GM13976 (cell line): Measurements from ENCODE around the gene STPG4.

ENCODE experiments used
- DNase-seq: peaks from one replicate; pipeline ENCODE4 v3.0.0; 2012; ENCODE audit warnings: low spot score
- CTCF ChIP-seq: IDR thresholded peaks from 2 replicates; pipeline ENCODE4 v1.5.1; 2012; ENCODE audit warnings: borderline replicate concordance, mild to moderate bottlenecking; ENCODE audit not compliant: insufficient read depth; ENCODE audit errors: extremely low read depth, missing control alignments, control extremely low read depth
- in situ Hi-C: fragments of 300-500 bp; cut with MboI; formaldehyde crosslinking; loops from one replicate; pipeline ENCODE4 v1.12.0; 2022; ENCODE audit warnings: low sequenced_read_pairs, mixed read lengths, inconsistent platforms; ENCODE audit not compliant: unreplicated experiment

Gene STPG4

DNA sequence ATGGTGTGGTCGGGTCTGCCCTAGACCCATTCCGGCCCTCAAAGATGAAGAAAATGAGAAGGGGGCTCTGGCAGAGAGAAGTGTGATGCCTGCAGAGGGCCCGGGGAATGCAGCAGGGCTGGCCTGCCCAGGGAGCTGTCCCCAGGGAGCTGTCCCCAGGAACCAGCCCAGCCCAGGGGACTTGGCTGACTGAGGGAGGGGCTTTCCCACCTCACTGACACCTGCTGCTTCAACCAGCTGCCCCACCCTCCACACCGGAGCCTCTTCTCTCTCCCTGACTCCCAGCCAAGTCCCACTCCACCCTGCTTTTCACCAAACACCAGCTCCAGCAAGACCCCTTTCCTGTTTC is 111.2 kb downstream of the STPG4 start:
- in situ Hi-C loops: no loop called here
- TF ChIP-seq CTCF: no peak
- no peak for DNase-seq

DNA sequence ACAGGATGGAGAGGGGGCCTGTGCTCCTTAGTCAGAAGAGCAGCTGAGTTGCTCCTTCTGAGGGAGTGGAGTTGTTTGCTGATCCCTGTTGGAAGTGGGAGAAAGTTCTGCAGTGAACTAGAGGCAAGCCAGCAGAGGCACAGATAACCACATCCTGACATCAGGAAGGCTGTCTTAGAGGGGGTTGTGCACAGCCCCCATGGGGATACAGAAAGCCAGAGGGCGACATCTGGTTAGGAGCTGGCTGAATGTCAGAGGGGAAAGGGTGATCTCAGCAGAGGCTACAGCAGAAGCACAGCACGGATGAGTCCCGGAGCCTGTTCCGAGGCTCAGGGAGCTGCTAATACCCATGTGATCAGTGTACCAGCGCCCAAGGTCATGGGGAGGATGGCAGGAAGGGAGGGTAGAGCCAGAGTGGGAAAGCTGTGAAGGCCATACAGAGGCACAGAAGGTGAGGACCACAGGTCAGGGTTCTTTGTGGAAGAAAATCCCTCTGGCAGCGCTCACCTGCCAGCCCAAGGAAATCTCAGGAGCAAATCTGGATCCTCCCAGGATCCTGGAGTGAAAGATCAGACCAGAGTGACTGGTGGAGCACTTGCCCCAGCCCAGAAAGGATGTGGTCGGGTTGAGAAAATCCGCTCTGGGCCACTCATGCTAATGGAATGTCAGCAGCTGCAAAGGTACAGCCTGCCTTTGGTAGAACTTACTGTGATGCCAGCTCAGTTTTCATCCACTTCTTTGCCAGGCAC is 111.8 kb downstream of the STPG4 start:
- in situ Hi-C loops: no loop called here
- no peak for TF ChIP-seq CTCF
- no peak for DNase-seq

GRCh38 chr2:47041891-47042684 is 113.0 kb downstream of the STPG4 start:
- DNase-seq: no peak
- no peak for TF ChIP-seq CTCF
- in situ Hi-C loops: no loop called here

GRCh38 chr2:47041063-47041462 is 114.0 kb downstream of the STPG4 start:
- TF ChIP-seq CTCF: no peak
- no peak for DNase-seq
- in situ Hi-C loops: no loop called here

DNA sequence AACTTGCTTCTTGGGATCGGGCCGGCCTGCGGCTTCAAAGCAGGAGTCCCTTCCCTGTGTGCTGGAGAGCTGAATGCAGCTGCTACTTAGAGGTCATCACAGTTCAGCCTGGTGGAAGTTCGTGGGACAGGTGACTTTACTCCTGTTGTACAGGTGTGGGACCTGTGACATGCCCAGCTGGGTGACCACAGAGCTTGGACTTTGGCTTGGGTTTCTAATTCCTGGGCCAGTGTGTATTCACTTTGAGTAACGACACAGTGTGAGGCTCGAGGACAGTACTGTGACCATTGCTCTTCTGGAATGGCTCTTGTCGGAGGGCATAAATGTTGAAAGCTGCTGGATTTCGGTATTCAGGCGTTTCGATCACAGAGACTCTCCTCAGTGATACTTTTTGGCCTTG is 114.5 kb downstream of the STPG4 start:
- DNase-seq: no peak
- TF ChIP-seq CTCF: no peak
- in situ Hi-C loops: no loop called here

DNA sequence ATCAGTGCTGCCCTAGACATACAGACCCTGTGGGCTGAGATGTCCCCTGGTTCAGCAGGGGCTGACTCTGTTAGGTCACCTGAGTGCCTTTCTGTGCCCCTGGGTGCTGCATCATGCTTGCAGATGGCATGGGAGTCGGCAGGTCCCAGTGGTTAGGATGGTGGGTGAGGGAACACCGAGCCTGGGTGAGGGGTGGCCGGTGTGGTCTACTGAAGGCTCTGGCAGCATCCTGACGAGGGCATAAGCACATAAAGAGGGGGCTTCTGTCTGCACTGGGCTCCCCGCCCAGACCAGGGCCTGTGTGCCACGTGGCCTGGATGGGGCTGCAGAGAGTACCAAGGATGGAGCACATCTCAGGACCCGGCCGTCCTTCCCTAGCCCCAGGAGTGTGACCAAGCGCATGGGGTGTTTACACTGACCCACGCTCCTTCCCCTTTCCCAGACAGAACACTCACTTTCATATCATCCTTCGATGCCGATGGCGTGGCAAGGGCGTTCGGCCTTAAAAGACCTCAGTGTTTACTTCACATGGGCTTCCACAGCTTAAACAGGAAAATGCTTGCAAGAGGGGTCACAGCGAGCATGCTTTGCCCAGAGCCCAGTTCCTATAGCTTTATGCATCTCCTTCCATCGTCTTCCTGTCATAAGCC is 115.1 kb downstream of the STPG4 start:
- TF ChIP-seq CTCF: no peak
- no peak for DNase-seq
- in situ Hi-C loops: no loop called here
